Left cardiac atrium (tissue), 4 donors: ENCODE data around the gene THOC6. TPM values are rescaled to one million over a fixed set of nuclear protein-coding genes. Genes with fewer than 3 reads are reported as not detected.
"Not testable (repeated sequence)": the region's sequence is repeated elsewhere in the genome, so short reads cannot be mapped to it uniquely, and the experiment has no call there.

Source experiments
- ATAC-seq, 2 donors: fragments of 200-7000 bp; cut with Tn5 transposase; one replicate each; pipeline ENCODE4 v1.9.1; 2020; ENCODE audit warnings: mild to moderate bottlenecking in 2 of 2, moderate library complexity in 2 of 2
- DNase-seq: peaks from one replicate; pipeline ENCODE4 v3.0.0-alpha.2; 2020
- intact Hi-C, 2 donors: fragments of 100-400 bp; cut with DNase I; formaldehyde crosslinking; loops; one replicate each; pipeline versions ENCODE4 v1.14.1 to v1.15.1; 2022 to 2023
- total RNA-seq, 2 donors: library from RNA; stranded (reverse); fragmentation: NEBNext Ultra II Directional; extraction: Animal tissue kit (Norgen Biotek cat#: 25700); gene quantifications; one replicate each; pipeline ENCODE4 v1.2.1, GENCODE V29; 2021
- donor health status: DM: no; HTN: yes; CAD: no.
- donor health status: DM: no; HTN: yes; CAD: no; lungs with severe emphysema.
- donor health status: DM: yes; HTN: yes; CAD: no.
- donor health status: Dilated cardiomyopathy.

THOC6 gene
- total RNA-seq, 2 donors from 2014 or later: 11.8 to 18.2 TPM

- intact Hi-C loops, DNase-seq, ATAC-seq: not testable (repeated sequence)
Measured at GRCh38 chr16:3075946-3076345, 52.1 kb downstream of the THOC6 start.

- DNase-seq: no peak
- no peak for ATAC-seq
- intact Hi-C loops: no loop called here
Measured at GRCh38 chr16:3076577-3076976, 52.7 kb downstream of the THOC6 start.

Other genes starting within 250 kb of the THOC6 start
- gene ELOB, start 246.8 kb upstream of the THOC6 start, total RNA-seq: 100 to 1,000 TPM; 262 to 270 TPM
- not detected for gene PRSS33, start 236.5 kb upstream of the THOC6 start, total RNA-seq
- gene PRSS41, start 225.6 kb upstream of the THOC6 start, total RNA-seq: not detected
- not detected for gene PRSS21, start 206.8 kb upstream of the THOC6 start, total RNA-seq
- under 1 TPM in 1 of 2 donors, not detected in 1; 0.27 TPM for gene ZG16B, start 193.7 kb upstream of the THOC6 start, total RNA-seq
- not detected for gene PRSS22, start 165.9 kb upstream of the THOC6 start, total RNA-seq
- gene FLYWCH2, start 140.8 kb upstream of the THOC6 start, total RNA-seq: 10 to 100 TPM; 27.1 to 29.1 TPM
- gene FLYWCH1, start 112.1 kb upstream of the THOC6 start, total RNA-seq: 10 to 100 TPM; 31.4 to 35.1 TPM
- not detected for gene KREMEN2, start 59.8 kb upstream of the THOC6 start, total RNA-seq
- 10 to 100 TPM in 1 of 2 donors, 1 to 10 TPM in 1; 5.8 to 10.1 TPM for gene PAQR4, start 54.7 kb upstream of the THOC6 start, total RNA-seq
- 1 to 10 TPM in 1 of 2 donors, under 1 TPM in 1; 0.97 to 2.9 TPM for gene PKMYT1, start 43.6 kb upstream of the THOC6 start, total RNA-seq
- under 1 TPM; 0.24 TPM for gene CLDN9, start 11.1 kb upstream of the THOC6 start, total RNA-seq
- not detected for gene CLDN6, start 5.9 kb upstream of the THOC6 start, total RNA-seq
- 10 to 100 TPM; 24.3 to 72.4 TPM for gene TNFRSF12A, start 3.7 kb upstream of the THOC6 start, total RNA-seq
- gene HCFC1R1, start 93 bp upstream of the THOC6 start, total RNA-seq: 10 to 100 TPM; 28.4 to 46.1 TPM
- not detected for gene BICDL2, start 12.9 kb downstream of the THOC6 start, total RNA-seq
- gene MMP25, start 22.5 kb downstream of the THOC6 start, total RNA-seq: 1 to 10 TPM; 1.5 to 2.3 TPM
- 10 to 100 TPM; 51.7 to 64.0 TPM for gene IL32, start 41.6 kb downstream of the THOC6 start, total RNA-seq
- not detected for gene ZSCAN10, start 75.3 kb downstream of the THOC6 start, total RNA-seq
- 1 to 10 TPM; 7.0 to 7.2 TPM for gene ZNF205, start 88.6 kb downstream of the THOC6 start, total RNA-seq
- gene ZNF213, start 111.0 kb downstream of the THOC6 start, total RNA-seq: 1 to 10 TPM; 6.5 to 6.7 TPM
- not detected for gene OR1F1, start 164.2 kb downstream of the THOC6 start, total RNA-seq
- gene ZNF200, start 211.1 kb downstream of the THOC6 start, total RNA-seq: 1 to 10 TPM; 5.7 to 8.8 TPM
- gene MEFV, start 232.6 kb downstream of the THOC6 start, total RNA-seq: 1 to 10 TPM; 1.8 to 1.9 TPM